Liver (tissue), 3 donors: ENCODE results near the gene ENKD1.

ENCODE experiments used
- ATF3 ChIP-seq: IDR thresholded peaks from 2 replicates; pipeline ENCODE4 v1.6.1; 2016; ENCODE audit warnings: antibody characterized with exemption
- CTCF ChIP-seq: fragments of 150-350 bp; IDR thresholded peaks from 2 replicates; pipeline ENCODE4 v1.5.1; 2017; ENCODE audit warnings: improper control_type of control experiment, low read depth, low read length; ENCODE audit not compliant: missing input control
- EGR1 ChIP-seq, 2 donors: IDR thresholded peaks; 2 replicates each; pipeline ENCODE4 v1.6.1; 2016 to 2018; ENCODE audit warnings: antibody characterized with exemption in 2 of 2, low read depth in 2 of 2
- FOXA2 ChIP-seq: IDR thresholded peaks from 2 replicates; pipeline ENCODE4 v1.6.1; 2016; ENCODE audit warnings: antibody characterized with exemption
- GABPA ChIP-seq, 2 donors: IDR thresholded peaks in 1 of 2; conservative IDR thresholded peaks in 1 of 2; 2 replicates each; pipeline ENCODE4 v1.6.1; 2016; ENCODE audit warnings: antibody characterized with exemption in 2 of 2, mild to moderate bottlenecking in 1 of 2, moderate library complexity in 1 of 2
- JUND ChIP-seq, 2 donors: IDR thresholded peaks; 2 replicates each; pipeline ENCODE4 v1.6.1; 2016; ENCODE audit warnings: antibody characterized with exemption in 2 of 2
- MAX ChIP-seq: IDR thresholded peaks from 2 replicates; pipeline ENCODE4 v1.6.1; 2016; ENCODE audit warnings: antibody characterized with exemption
- RAD21 ChIP-seq, 2 donors: IDR thresholded peaks; 2 replicates each; pipeline ENCODE4 v1.6.1; 2016; ENCODE audit warnings: antibody characterized with exemption in 2 of 2, mild to moderate bottlenecking in 2 of 2
- REST ChIP-seq: IDR thresholded peaks from 2 replicates; pipeline ENCODE4 v1.6.1; 2016; ENCODE audit warnings: antibody characterized with exemption, mild to moderate bottlenecking
- RXRA ChIP-seq, 2 donors: IDR thresholded peaks; 2 replicates each; pipeline ENCODE4 v1.6.1; 2017 to 2018; ENCODE audit warnings: antibody characterized with exemption in 2 of 2, mild to moderate bottlenecking in 1 of 2
- SP1 ChIP-seq: IDR thresholded peaks from 2 replicates; pipeline ENCODE4 v1.6.1; 2018; ENCODE audit warnings: antibody characterized with exemption, mild to moderate bottlenecking
- TAF1 ChIP-seq: conservative IDR thresholded peaks from 2 replicates; pipeline ENCODE4 v1.6.1; 2016; ENCODE audit warnings: antibody characterized with exemption, mild to moderate bottlenecking
- YY1 ChIP-seq: IDR thresholded peaks from 2 replicates; pipeline ENCODE4 v1.6.1; 2016; ENCODE audit warnings: antibody characterized with exemption, mild to moderate bottlenecking
- donor health status: healthy.
- donor health status: healthy.

- TF ChIP-seq JUND (IDR thresholded peaks at IDR 0.05) (no peak), REST (no peak), CTCF (no peak), SP1 (no peak), EGR1 (IDR thresholded peaks at IDR 0.05; ENCODE audit: low read depth in 2 of 2) (no peak), ATF3 (no peak), TAF1 (no peak), YY1 (no peak), RAD21 (IDR thresholded peaks at IDR 0.05) (no peak), MAX (no peak), GABPA (IDR thresholded peaks at IDR 0.05 in 1 of 2, conservative IDR thresholded peaks at IDR 0.05 in 1 of 2) (no peak), FOXA2 (no peak), RXRA (IDR thresholded peaks at IDR 0.05) (no peak)
Measured at GRCh38 chr16:67704110-67704509, 37.6 kb upstream of the ENKD1 start.
